SK-N-SH (cell line): ENCODE measurements around the gene CTRB1.

Experiments
- CHD2 ChIP-seq: fragments of 150-350 bp; IDR thresholded peaks from 2 replicates; pipeline ENCODE4 v1.6.1; 2018; ENCODE audit warnings: low read length; ENCODE audit not compliant: partially characterized antibody
- CTCF ChIP-seq: fragments of 200-600 bp; sonication (generic); IDR thresholded peaks from 2 replicates; pipeline ENCODE4 v1.6.1; 2017; ENCODE audit warnings: antibody characterized with exemption, mild to moderate bottlenecking, moderate library complexity
- ELF1 ChIP-seq: IDR thresholded peaks from 2 replicates; pipeline ENCODE4 v1.4.0; 2012
- EZH2phosphoT487 ChIP-seq: fragments of 200-600 bp; sonication (generic); IDR thresholded peaks from 2 replicates; pipeline ENCODE4 v1.6.1; 2017; ENCODE audit warnings: low read depth, mixed run types, mild to moderate bottlenecking, antibody characterized with exemption, moderate library complexity, borderline replicate concordance
- FOXM1 ChIP-seq: IDR thresholded peaks from 2 replicates; pipeline ENCODE4 v1.4.0; 2012; ENCODE audit warnings: low read depth, mild to moderate bottlenecking
- GABPA ChIP-seq: IDR thresholded peaks from 2 replicates; pipeline ENCODE4 v1.4.0; 2012; ENCODE audit warnings: low read depth, mild to moderate bottlenecking
- MXI1 ChIP-seq: IDR thresholded peaks from 2 replicates; pipeline ENCODE4 v1.6.1; 2012; ENCODE audit warnings: mild to moderate bottlenecking, low read depth, low read length, improper control_type of control experiment
- RAD21 ChIP-seq: IDR thresholded peaks from 2 replicates; pipeline ENCODE4 v1.6.1; 2012; ENCODE audit warnings: mild to moderate bottlenecking, low read length
- SMC3 ChIP-seq: IDR thresholded peaks from 2 replicates; pipeline ENCODE4 v1.6.1; 2012; ENCODE audit warnings: low read depth, low read length, improper control_type of control experiment
- TCF12 ChIP-seq: IDR thresholded peaks from 2 replicates; pipeline ENCODE4 v1.4.0; 2012
- TF ChIP-seq, protein P1 (sequence below): fragments of 150-350 bp; IDR thresholded peaks from 2 replicates; pipeline ENCODE4 v1.6.1; 2017; ENCODE audit warnings: antibody characterized with exemption, low read length, low read depth, borderline replicate concordance
- TF ChIP-seq, protein P2 (sequence below): IDR thresholded peaks from 2 replicates; pipeline ENCODE4 v1.6.1; 2012; ENCODE audit warnings: mild to moderate bottlenecking, low read depth, low read length, moderate library complexity

DNA sequence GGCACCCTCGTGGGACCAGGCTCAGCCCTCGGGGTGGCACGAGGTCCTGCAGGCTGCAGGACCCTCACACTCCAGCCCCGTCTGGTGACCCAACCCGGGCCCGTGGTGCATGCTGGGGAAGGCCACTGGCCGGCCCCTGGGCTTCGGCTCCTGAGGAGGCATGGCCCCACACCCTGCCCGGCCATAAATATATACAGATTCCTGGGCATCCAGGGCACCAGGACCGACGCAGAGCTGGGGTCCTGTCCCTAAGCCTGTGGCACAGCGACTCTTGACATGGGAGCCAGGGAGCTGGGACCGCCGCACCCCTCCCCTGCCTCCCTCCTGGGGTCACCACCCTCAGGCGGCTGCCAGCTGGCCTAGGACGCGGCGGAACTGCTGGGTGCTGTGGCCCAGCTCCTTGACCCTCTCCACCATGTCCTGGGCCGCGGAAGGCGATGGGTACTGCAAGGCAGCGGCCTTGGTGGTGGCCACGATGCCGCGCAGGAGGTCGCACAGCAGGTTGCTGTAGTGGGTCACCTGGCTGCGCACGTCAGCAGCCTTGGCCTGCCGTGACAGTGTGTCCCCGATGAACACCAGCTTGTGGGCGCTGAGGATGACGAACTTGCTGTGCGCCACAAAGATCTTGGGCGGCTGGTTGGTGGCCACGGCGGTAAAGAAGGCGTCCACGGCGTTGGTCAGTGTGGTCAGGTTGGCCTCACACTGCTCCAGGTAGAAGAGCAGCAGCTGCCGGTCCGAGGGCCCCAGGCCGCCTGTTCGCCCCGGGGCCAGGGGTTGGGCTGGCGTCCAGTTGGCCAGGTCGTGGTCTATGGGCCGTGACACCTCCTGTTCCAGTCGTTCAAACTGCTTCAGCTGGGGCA, 10.6 kb downstream of the CTRB1 start:
- TF ChIP-seq EZH2phosphoT487 = no peak
- TF ChIP-seq SMC3 = no peak
- TF ChIP-seq, protein P1, sequence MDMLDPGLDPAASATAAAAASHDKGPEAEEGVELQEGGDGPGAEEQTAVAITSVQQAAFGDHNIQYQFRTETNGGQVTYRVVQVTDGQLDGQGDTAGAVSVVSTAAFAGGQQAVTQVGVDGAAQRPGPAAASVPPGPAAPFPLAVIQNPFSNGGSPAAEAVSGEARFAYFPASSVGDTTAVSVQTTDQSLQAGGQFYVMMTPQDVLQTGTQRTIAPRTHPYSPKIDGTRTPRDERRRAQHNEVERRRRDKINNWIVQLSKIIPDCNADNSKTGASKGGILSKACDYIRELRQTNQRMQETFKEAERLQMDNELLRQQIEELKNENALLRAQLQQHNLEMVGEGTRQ = no peak
- TF ChIP-seq RAD21 = no peak
- TF ChIP-seq CTCF = no peak
- TF ChIP-seq, protein P2, sequence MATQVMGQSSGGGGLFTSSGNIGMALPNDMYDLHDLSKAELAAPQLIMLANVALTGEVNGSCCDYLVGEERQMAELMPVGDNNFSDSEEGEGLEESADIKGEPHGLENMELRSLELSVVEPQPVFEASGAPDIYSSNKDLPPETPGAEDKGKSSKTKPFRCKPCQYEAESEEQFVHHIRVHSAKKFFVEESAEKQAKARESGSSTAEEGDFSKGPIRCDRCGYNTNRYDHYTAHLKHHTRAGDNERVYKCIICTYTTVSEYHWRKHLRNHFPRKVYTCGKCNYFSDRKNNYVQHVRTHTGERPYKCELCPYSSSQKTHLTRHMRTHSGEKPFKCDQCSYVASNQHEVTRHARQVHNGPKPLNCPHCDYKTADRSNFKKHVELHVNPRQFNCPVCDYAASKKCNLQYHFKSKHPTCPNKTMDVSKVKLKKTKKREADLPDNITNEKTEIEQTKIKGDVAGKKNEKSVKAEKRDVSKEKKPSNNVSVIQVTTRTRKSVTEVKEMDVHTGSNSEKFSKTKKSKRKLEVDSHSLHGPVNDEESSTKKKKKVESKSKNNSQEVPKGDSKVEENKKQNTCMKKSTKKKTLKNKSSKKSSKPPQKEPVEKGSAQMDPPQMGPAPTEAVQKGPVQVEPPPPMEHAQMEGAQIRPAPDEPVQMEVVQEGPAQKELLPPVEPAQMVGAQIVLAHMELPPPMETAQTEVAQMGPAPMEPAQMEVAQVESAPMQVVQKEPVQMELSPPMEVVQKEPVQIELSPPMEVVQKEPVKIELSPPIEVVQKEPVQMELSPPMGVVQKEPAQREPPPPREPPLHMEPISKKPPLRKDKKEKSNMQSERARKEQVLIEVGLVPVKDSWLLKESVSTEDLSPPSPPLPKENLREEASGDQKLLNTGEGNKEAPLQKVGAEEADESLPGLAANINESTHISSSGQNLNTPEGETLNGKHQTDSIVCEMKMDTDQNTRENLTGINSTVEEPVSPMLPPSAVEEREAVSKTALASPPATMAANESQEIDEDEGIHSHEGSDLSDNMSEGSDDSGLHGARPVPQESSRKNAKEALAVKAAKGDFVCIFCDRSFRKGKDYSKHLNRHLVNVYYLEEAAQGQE = no peak
- TF ChIP-seq FOXM1 = no peak
- TF ChIP-seq TCF12 = no peak
- TF ChIP-seq MXI1 = no peak
- no peak for TF ChIP-seq CHD2
- TF ChIP-seq GABPA = no peak
- no peak for TF ChIP-seq ELF1
